MM.1S (cell line): Measurements from ENCODE around the gene UBE2E2.
"Not testable (repeated sequence)": the region's sequence is repeated elsewhere in the genome, so short reads cannot be mapped to it uniquely, and the experiment has no call there.

Experiments
- DNase-seq: peaks from one replicate; pipeline ENCODE4 v3.0.0-alpha.2; 2015
- H2AFZ ChIP-seq: fragments of 300-600 bp; sonication (generic); 2 replicates; pipeline ENCODE4 v1.6.0; 2016; ENCODE audit warnings: antibody characterized with exemption, low read length
- H3F3A ChIP-seq: fragments of 300-600 bp; sonication (generic); 2 replicates; pipeline ENCODE4 v1.6.1; 2016; ENCODE audit warnings: mild to moderate bottlenecking, antibody characterized with exemption, low read length, moderate library complexity, mixed read lengths; ENCODE audit not compliant: insufficient read depth
- H3K27ac ChIP-seq: fragments of 300-600 bp; sonication (generic); 2 replicates; pipeline ENCODE4 v1.5.1; 2016; ENCODE audit warnings: mild to moderate bottlenecking, low read length
- H3K27me3 ChIP-seq: fragments of 300-600 bp; sonication (generic); replicated peaks from 2 replicates; pipeline ENCODE4 v1.6.0; 2016; ENCODE audit warnings: low read length; ENCODE audit not compliant: insufficient read depth
- H3K36me3 ChIP-seq: fragments of 300-600 bp; sonication (generic); replicated peaks from 2 replicates; pipeline ENCODE4 v1.6.1; 2016; ENCODE audit warnings: mild to moderate bottlenecking, low read length, mixed read lengths; ENCODE audit not compliant: insufficient read depth
- H3K4me1 ChIP-seq: fragments of 300-600 bp; sonication (generic); 2 replicates; pipeline ENCODE4 v1.6.1; 2016; ENCODE audit warnings: low read length, mixed read lengths
- H3K4me2 ChIP-seq: fragments of 300-600 bp; sonication (generic); 2 replicates; pipeline ENCODE4 v1.6.0; 2016; ENCODE audit warnings: low read depth, low read length
- H3K4me3 ChIP-seq: fragments of 300-600 bp; sonication (generic); 2 replicates; pipeline ENCODE4 v1.5.1; 2016; ENCODE audit warnings: low read length, mixed read lengths
- H3K79me2 ChIP-seq: fragments of 300-600 bp; sonication (generic); 2 replicates; pipeline ENCODE4 v1.6.1; 2016; ENCODE audit warnings: mixed run types, low read length, mixed read lengths
- H3K9ac ChIP-seq: fragments of 300-600 bp; sonication (generic); 2 replicates; pipeline ENCODE4 v1.6.1; 2016; ENCODE audit warnings: low read length, mixed read lengths
- H3K9me2 ChIP-seq: fragments of 300-600 bp; sonication (generic); replicated peaks from 2 replicates; pipeline ENCODE4 v1.6.1; 2016; ENCODE audit warnings: mild to moderate bottlenecking, low read length, mixed read lengths; ENCODE audit not compliant: insufficient read depth
- H3K9me3 ChIP-seq: fragments of 300-600 bp; sonication (generic); replicated peaks from 2 replicates; pipeline ENCODE4 v1.6.1; 2016; ENCODE audit warnings: mild to moderate bottlenecking, low read length, mixed read lengths; ENCODE audit not compliant: insufficient read depth
- H4K20me1 ChIP-seq: fragments of 300-600 bp; sonication (generic); 2 replicates; pipeline ENCODE4 v1.6.1; 2016; ENCODE audit warnings: mild to moderate bottlenecking, low read length, moderate library complexity, mixed read lengths; ENCODE audit not compliant: insufficient read depth
- EZH2 ChIP-seq: fragments of 300-600 bp; sonication (generic); optimal IDR thresholded peaks from 2 replicates; pipeline ENCODE3; 2017; ENCODE audit warnings: low read depth, mild to moderate bottlenecking, antibody characterized with exemption, low read length, mixed read lengths
- EZH2phosphoT487 ChIP-seq: fragments of 300-600 bp; sonication (generic); IDR thresholded peaks from 2 replicates; pipeline ENCODE4 v1.6.1; 2018; ENCODE audit warnings: antibody characterized with exemption, low read length
- TF ChIP-seq, protein P1 (sequence below): fragments of 300-600 bp; sonication (generic); IDR thresholded peaks from 2 replicates; pipeline ENCODE4 v1.5.1; 2016; ENCODE audit warnings: antibody characterized with exemption, low read length, mixed read lengths

Gene UBE2E2

GRCh38 chr3:23608650-23609049 is 405.5 kb downstream of the UBE2E2 start:
- H3K27me3 ChIP-seq, result no peaks in the 10 kb centered on the region
- H3K79me2 ChIP-seq, result no peaks in the 10 kb centered on the region
- H3K4me3 ChIP-seq, result no peak overlapping the region
- no peak overlapping the region for H3K9ac ChIP-seq
- H3K36me3 ChIP-seq, result no peaks in the 10 kb centered on the region
- H4K20me1 ChIP-seq, result no peaks in the 10 kb centered on the region
- DNase-seq, result no peak
- no peaks in the 10 kb centered on the region for H3K9me2 ChIP-seq
- no peak overlapping the region for H3K27ac ChIP-seq
- no peaks in the 10 kb centered on the region for H3K9me3 ChIP-seq
- H2AFZ ChIP-seq, result no peak overlapping the region
- TF ChIP-seq EZH2phosphoT487 (no peak), EZH2 (no peak)
- no peak overlapping the region for H3K4me2 ChIP-seq
- no peaks in the 10 kb centered on the region for H3F3A ChIP-seq
- H3K4me1 ChIP-seq, result no peaks in the 10 kb centered on the region

GRCh38 chr3:23611737-23612295 is 408.7 kb downstream of the UBE2E2 start:
- H3K9me3 ChIP-seq, result no peaks in the 10 kb centered on the region
- no peaks in the 10 kb centered on the region for H3F3A ChIP-seq
- no peak overlapping the region for H2AFZ ChIP-seq
- H3K4me3 ChIP-seq, result no peak overlapping the region
- no peaks in the 10 kb centered on the region for H4K20me1 ChIP-seq
- no peaks in the 10 kb centered on the region for H3K79me2 ChIP-seq
- no peaks in the 10 kb centered on the region for H3K36me3 ChIP-seq
- no peak for DNase-seq
- no peak overlapping the region for H3K4me2 ChIP-seq
- H3K27ac ChIP-seq, result no peak overlapping the region
- H3K4me1 ChIP-seq, result no peaks in the 10 kb centered on the region
- H3K9me2 ChIP-seq, result no peaks in the 10 kb centered on the region
- no peak overlapping the region for H3K9ac ChIP-seq
- TF ChIP-seq, protein P1, sequence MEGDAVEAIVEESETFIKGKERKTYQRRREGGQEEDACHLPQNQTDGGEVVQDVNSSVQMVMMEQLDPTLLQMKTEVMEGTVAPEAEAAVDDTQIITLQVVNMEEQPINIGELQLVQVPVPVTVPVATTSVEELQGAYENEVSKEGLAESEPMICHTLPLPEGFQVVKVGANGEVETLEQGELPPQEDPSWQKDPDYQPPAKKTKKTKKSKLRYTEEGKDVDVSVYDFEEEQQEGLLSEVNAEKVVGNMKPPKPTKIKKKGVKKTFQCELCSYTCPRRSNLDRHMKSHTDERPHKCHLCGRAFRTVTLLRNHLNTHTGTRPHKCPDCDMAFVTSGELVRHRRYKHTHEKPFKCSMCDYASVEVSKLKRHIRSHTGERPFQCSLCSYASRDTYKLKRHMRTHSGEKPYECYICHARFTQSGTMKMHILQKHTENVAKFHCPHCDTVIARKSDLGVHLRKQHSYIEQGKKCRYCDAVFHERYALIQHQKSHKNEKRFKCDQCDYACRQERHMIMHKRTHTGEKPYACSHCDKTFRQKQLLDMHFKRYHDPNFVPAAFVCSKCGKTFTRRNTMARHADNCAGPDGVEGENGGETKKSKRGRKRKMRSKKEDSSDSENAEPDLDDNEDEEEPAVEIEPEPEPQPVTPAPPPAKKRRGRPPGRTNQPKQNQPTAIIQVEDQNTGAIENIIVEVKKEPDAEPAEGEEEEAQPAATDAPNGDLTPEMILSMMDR, result no peak
- TF ChIP-seq EZH2phosphoT487 (no peak), EZH2 (no peak)
- H3K27me3 ChIP-seq, result no peaks in the 10 kb centered on the region

DNA sequence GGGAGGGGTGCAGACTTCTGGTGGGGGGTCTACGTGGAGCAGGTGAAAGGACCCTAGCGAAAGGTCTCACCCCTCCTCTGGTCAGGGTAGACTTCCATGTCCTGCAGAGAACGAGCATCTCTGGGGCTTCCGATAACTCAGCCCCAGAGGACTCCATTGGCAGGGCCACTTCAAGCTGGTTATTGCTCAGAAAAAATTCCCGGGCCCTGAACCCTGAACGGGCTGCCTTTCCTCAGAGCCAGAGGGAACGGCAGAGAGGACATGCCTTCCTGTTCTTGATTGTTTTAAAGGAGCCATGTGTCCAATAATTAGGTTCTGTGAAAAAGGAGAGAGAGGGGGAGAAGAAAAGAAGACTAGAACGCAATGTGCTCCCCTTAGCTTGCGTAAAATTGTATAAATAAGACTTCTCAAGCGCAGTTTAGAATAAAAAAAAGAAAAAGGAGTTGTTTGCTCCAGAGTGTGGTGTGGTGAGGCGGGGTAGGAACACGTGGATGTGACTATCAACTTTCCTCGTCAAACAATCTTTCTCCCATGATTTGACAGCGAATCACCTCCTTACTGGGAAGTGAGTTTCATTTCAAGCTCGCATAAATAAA is 409.3 kb downstream of the UBE2E2 start:
- H3K27me3 ChIP-seq, result no peaks in the 10 kb centered on the region
- no peaks in the 10 kb centered on the region for H3K79me2 ChIP-seq
- no peaks in the 10 kb centered on the region for H3K9me3 ChIP-seq
- no peak overlapping the region for H3K27ac ChIP-seq
- H3F3A ChIP-seq, result no peaks in the 10 kb centered on the region
- no peak overlapping the region for H3K4me3 ChIP-seq
- H3K4me1 ChIP-seq, result no peaks in the 10 kb centered on the region
- no peak for DNase-seq
- H3K36me3 ChIP-seq, result no peaks in the 10 kb centered on the region
- TF ChIP-seq, protein P1, result no peak
- TF ChIP-seq EZH2 (no peak), EZH2phosphoT487 (no peak)
- no peaks in the 10 kb centered on the region for H4K20me1 ChIP-seq
- no peak overlapping the region for H3K9ac ChIP-seq
- no peaks in the 10 kb centered on the region for H3K9me2 ChIP-seq
- no peak overlapping the region for H3K4me2 ChIP-seq
- no peak overlapping the region for H2AFZ ChIP-seq

DNA sequence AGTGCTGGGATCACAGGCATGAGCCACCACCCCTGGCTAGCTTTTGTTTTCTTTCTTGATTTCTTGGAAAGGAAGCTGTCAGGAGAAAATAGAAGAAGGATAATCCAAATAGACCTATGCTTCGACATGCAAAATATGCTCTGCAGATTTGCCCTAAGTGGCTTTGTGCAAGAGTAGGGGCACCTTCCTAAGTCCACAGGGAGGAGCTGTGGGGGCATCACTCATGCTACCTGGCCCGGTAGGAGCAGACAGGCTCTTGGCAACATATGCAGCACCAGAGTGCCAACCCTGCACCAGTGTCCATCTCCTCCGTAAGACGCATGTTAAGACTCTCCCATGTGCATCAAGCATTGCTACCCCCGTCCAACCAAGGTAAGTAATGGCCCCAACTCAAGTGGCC is 411.9 kb downstream of the UBE2E2 start:
- Histone ChIP-seq H3K9ac (no peak overlapping the region), H3K4me1 (no peaks in the 10 kb centered on the region), H3K27me3 (no peaks in the 10 kb centered on the region), H3K9me3 (no peaks in the 10 kb centered on the region), H3K9me2 (no peaks in the 10 kb centered on the region), H3K4me3 (no peak overlapping the region), H3K36me3 (no peaks in the 10 kb centered on the region), H3K79me2 (no peaks in the 10 kb centered on the region), H4K20me1 (no peaks in the 10 kb centered on the region), H2AFZ (no peak overlapping the region), H3F3A (no peaks in the 10 kb centered on the region), H3K4me2 (no peak overlapping the region), H3K27ac (no peak overlapping the region)
- DNase-seq, result no peak
- TF ChIP-seq, protein P1, result no peak
- TF ChIP-seq EZH2, result no peak
- no peak for TF ChIP-seq EZH2phosphoT487

DNA sequence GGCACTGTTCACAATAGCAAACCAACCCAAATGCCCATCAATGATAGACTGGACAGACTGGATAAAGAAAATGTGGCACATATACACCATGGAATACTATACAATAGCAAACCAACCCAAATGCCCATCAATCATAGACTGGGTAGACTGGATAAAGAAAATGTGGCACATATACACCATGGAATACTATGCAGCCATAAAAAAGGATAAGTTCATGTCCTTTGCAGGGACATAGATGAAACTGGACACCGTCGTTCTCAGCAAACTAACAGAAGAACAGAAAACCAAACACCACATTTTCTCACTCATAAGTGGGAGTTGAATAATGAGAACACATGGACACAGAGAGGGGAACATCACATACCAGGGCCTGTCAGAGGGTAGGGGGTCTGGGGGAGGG is 415.3 kb downstream of the UBE2E2 start:
- not testable (repeated sequence) for H3K4me1 ChIP-seq, DNase-seq, H4K20me1 ChIP-seq, H3K9me2 ChIP-seq, H3K27ac ChIP-seq, H2AFZ ChIP-seq, H3K9me3 ChIP-seq, H3K79me2 ChIP-seq, H3K4me2 ChIP-seq, H3F3A ChIP-seq, H3K4me3 ChIP-seq, H3K9ac ChIP-seq, H3K36me3 ChIP-seq, H3K27me3 ChIP-seq
